ENCODE measurements around the gene NDUFS7.

NDUFS7 gene

DNA sequence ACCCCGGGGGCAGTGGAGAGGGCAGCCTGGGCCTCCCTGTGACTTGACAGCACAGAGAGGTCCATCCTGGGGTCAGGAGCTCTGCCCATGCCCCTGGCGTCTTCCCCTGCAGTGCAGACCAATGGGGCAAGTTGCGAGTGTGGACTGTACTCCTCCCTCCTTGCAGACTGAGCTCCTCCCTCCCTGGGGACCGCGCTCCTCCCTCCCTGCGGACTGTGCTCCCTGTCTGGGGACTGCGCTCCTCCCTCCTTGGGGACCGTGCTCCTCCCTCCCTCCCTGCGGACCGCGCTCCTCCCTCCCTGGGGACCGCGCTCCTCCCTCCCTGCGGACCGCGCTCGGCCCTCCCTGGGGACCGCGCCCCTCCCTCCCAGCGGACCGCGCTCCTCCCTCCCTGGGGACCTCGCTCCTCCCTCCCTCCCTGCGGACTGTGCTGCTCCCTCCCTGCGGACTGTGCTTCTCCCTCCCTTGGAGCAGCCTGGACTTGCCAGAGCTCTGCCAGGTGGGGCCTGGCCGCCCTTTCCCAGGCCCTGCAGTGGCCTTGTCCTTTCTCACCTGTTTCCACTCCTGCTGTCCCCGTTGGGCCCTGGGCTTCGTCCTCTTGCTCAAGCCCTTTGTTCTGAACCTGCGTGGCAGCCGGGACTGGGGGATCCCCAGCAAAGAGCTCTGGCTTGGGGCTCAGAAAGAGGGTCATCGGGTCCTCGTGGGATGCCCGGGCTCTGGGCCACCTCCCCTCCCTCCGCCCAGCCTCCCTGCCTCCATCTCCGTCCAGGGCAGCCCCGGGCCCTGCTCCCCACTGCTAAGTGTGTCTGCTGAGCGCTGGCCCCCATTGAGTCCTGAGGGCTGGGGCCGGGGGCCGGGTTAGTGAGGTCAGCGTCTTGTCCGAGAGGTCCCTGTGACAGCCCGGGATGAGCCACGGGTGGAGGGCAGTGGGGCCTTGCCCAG lies 10.8 kb downstream of the NDUFS7 start:
- DNase-seq (ENCODE audit: low spot score): no peak
- TF ChIP-seq, protein P1, sequence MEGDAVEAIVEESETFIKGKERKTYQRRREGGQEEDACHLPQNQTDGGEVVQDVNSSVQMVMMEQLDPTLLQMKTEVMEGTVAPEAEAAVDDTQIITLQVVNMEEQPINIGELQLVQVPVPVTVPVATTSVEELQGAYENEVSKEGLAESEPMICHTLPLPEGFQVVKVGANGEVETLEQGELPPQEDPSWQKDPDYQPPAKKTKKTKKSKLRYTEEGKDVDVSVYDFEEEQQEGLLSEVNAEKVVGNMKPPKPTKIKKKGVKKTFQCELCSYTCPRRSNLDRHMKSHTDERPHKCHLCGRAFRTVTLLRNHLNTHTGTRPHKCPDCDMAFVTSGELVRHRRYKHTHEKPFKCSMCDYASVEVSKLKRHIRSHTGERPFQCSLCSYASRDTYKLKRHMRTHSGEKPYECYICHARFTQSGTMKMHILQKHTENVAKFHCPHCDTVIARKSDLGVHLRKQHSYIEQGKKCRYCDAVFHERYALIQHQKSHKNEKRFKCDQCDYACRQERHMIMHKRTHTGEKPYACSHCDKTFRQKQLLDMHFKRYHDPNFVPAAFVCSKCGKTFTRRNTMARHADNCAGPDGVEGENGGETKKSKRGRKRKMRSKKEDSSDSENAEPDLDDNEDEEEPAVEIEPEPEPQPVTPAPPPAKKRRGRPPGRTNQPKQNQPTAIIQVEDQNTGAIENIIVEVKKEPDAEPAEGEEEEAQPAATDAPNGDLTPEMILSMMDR (IDR thresholded peaks at IDR 0.05; ENCODE audit: extremely low read depth, missing control alignments): no peak

DNA sequence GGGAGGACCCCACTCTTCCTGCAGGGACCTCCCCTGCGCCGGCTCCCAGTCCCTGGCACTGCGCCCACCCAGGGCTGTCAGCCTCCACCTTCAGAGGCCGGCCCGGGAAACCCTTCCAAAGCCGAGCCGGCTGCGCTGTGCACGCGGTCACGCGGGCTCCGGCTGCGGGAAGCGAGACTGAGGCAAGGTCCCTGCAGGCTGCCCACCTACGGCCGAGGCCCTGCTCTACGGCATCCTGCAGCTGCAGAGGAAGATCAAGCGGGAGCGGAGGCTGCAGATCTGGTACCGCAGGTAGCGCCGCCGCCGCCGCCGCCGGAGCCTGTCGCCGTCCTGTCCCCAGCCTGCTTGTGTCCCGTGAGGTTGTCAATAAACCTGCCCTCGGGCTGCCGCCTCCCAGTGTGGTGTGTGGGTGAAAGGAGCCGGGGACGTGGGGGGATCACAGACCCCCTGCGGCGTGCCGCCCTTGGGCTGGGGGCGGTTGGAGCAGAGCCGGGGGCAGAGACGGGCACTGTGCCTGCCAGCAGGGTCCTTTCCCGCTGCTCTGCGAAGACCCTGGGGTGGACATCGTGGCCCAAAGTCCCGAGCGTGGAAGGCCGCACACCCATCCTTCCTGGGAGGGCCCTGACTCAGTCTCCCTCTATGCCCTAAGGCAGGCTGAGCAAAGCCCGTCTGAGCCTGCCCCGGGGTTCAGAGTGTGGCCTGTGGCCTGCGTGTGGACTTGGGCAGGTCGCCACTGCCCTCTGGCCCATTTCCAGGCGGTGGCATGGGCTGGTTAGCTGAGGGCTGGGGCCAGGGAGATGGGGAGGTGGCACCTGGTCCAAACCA lies 11.7 kb downstream of the NDUFS7 start:
- TF ChIP-seq, protein P1 (IDR thresholded peaks at IDR 0.05; ENCODE audit: extremely low read depth, missing control alignments): no peak
- no peak for DNase-seq (ENCODE audit: low spot score)

DNA sequence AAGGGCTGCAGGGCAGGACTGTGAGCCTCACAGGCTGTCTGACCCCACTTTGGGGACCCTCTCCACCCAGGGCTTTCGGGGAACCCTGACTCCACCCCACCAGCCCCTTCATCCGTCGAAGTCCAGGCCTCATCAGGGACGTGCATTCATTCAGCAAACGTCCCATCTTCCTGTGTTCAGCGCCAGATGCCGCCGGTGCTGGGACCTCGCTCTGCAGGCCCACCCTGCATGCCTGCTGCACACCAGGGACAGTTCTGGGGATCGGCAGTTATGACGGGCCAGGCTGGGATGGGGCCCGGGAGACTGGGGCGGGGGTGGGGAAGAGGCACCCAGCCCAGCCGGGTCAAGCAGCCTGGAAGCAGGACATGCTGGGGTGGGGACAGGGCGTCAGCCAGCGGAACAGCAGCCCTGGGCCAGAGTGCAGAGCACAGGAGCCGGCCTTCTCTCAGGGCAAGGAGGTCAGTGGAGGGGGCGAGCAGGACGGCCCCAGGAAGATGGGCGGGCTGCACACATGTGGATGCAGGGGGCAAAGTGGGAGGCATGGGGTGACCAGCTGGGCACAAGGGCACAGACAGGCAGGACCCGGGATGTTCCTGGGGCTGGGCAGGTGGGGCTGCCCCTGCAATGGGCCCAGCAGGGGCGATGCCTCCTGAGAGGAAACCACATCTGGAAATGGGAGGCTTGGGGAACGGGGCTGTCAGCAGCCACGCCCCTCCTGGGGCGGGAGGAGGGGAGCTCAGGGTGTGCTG lies 12.5 kb downstream of the NDUFS7 start:
- TF ChIP-seq, protein P1 (IDR thresholded peaks at IDR 0.05; ENCODE audit: extremely low read depth, missing control alignments): no peak
- no peak for DNase-seq (ENCODE audit: low spot score)

DNA sequence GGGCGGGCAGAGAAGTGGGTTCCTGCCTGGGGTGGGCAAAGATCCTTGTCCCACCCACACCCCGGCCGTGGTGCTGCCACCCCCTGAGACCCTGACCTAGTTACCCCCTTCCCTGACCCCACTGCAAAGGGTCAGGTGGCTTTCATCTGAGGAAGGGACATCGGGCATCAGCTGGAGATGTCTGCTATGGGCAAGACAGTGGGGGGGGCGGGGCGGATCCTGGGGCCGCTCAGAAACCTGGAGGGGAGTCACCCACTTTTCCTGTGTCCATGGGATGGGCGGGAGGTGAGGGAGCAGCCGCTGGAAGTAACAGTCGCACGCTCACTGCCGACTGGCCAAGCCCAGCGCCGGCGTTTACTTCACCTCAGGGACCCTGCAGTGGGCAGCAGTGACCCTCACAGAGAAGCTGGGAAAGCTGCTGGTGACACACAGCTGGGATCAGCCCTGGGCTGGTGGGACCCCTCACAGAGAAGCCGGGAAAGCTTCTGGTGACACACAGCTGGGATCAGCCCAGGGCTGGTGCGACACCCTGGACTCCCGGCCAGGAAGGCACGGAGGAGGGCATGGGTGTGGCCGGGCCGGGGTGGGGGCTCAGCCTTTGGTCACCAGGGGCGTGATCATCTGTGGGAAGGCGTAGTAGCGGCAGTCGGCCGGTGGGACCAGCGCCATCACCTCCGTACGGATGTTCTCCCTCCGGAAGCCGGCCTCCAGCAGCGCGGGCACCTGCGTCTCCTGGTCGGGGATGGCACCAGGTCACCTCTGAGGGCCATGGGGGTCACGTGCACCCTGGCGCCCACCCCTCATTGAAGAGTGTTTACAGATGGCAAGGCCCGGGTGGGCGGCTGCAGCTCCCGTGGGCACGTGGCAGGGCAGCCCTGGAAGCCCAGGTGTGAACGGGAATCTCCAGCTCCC lies 13.3 kb downstream of the NDUFS7 start:
- TF ChIP-seq, protein P1 (IDR thresholded peaks at IDR 0.05; ENCODE audit: extremely low read depth, missing control alignments): no peak
- no peak for DNase-seq (ENCODE audit: low spot score)

DNA sequence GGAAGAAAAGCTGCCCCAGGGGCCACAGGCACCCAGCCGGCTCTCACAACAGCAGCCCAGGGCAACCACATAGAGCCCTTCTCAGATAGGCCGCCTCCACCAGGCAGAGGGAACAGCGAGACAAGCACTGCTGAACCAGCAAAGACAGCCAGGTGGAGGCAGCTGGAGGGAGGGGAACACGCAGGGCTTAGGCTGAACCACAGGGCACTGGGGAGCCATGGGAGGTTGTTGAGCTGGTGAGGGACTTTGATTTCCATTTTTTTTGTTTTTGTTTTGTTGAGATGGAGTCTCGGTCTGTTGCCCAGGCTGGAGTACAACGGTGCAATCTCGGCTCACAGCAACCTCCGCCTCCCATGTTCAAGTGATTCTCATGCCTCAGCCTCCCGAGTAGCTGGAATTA lies 14.1 kb downstream of the NDUFS7 start:
- no peak for DNase-seq (ENCODE audit: low spot score)
- TF ChIP-seq, protein P1 (IDR thresholded peaks at IDR 0.05; ENCODE audit: extremely low read depth, missing control alignments): no peak

DNA sequence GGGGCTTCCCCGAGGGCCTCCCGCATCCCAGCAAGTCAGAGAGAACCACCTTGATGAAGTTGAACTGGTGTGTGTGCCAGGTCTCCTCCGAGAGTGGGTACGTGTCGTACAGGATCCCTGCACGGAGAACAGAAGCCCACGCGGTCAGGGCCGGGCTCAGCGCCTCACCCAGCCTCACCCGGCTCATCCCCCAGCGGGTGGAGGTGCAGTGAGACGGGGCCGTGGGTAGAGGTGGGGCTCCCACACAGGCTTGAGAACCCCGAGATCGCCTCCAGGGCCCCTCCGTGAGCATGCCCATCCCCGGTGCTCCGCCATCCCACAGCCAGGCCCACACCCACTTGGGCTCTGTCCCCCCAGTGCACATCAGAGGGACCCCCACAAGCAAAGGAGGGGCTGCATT lies 15.4 kb downstream of the NDUFS7 start:
- TF ChIP-seq, protein P1 (IDR thresholded peaks at IDR 0.05; ENCODE audit: extremely low read depth, missing control alignments): no peak
- DNase-seq (ENCODE audit: low spot score): no peak
